GM20431 (cell line): Measurements from ENCODE around the gene CDK5RAP1.
"Not testable (repeated sequence)": the region's sequence is repeated elsewhere in the genome, so short reads cannot be mapped to it uniquely, and the experiment has no call there.

Experiments
- in situ Hi-C: fragments of 300-500 bp; cut with MseI, MboI; formaldehyde crosslinking; loops from one replicate; pipeline ENCODE4 v1.15.0; 2020; ENCODE audit warnings: low sequenced_read_pairs; ENCODE audit not compliant: unreplicated experiment

Gene CDK5RAP1

DNA sequence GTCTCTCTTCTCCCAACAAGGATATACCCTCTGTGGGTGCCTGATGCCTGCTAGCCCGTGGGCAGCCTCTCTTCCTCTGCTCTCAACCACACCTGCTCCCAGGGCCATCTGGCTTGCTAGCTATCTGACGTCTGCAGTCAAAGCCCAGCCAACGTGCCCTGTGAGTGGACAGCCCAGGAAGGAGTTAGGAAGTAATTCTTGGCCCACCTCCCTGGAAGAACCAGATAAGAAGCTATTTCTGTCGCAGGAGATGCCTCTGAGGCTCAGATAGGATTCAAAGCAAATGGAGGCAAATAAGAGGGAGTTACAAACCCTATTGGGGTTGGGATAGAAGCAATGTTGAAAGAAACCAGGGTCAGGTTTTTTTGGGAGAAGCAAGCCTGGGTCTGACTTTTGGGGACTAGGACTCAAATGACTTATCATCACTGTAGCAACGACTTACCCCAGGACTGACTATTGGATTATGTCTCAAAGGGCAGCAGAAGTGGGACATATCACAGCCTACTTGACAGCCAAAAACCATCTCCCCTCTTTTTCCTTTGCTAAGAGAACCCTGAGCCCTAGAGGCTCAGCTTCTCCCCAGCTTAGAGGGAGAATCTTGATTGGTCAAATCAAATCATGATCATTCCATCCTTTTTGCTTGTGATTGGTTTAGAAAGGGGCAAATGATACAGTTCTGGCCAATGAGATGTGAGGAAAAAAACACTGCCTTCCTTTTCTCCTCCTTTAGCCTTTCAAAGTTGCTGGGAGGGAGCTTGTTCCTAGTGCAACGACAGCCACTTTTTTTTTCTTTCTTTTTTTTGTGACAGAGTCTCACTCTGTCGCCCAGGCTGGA is 18.0 kb upstream of the CDK5RAP1 start:
- in situ Hi-C loops, result no loop called here

DNA sequence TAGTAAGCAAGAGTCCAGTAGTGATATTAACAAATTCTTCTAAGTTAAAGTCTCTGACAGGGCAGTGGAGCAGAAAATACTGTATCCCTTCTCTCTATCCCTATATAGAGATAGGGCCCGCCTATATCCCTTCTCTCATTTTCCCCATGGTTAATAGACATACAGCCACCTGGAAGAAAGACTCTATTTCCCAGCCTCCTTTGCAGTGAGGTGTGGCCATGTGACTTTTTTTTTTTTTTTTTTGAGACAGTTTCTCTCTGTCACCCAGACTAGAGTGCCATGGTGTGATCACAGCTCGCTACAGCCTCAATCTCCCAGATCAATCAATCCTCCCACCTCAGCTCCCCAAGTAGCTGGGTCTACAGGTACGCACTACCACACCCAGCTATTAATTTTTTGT is 16.7 kb upstream of the CDK5RAP1 start:
- in situ Hi-C loops, result no loop called here

DNA sequence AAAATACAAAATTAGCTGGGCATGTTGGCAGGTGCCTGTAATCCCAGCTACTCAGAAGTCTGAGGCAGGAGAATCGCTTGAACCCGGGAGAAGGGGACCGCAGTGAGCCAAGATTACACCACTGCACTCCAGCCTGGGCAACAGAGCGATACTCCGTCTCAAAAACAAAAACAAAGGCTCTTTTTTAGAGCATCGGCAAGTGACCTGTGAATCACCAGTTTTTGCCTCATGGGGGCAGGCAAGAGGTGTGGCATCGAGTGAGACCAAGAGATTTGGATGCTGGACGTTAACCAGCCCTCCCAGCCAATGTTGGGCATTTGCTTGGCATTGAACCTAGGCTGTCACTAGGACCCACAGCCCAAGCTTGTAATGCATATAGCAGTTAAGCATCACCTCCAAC is 14.6 kb upstream of the CDK5RAP1 start:
- in situ Hi-C loops, result no loop called here

DNA sequence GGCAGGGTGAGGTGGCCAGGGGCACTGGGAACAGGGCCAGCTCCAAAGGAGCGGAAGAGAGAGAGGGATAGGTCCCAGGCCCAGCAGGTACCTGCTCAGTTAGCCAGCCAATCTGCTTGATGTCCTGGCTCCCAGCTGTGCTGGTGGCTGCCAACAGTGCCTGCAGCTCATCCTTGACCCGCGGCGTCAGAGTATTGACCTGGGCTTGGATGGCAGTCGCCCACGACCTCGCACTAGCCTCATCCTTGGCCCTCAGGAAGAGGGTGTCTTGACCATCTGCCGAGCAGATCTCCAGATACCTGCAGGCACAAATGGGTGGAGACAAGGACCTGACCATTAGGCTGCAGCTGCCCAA is 11.1 kb upstream of the CDK5RAP1 start:
- in situ Hi-C loops, result no loop called here

DNA sequence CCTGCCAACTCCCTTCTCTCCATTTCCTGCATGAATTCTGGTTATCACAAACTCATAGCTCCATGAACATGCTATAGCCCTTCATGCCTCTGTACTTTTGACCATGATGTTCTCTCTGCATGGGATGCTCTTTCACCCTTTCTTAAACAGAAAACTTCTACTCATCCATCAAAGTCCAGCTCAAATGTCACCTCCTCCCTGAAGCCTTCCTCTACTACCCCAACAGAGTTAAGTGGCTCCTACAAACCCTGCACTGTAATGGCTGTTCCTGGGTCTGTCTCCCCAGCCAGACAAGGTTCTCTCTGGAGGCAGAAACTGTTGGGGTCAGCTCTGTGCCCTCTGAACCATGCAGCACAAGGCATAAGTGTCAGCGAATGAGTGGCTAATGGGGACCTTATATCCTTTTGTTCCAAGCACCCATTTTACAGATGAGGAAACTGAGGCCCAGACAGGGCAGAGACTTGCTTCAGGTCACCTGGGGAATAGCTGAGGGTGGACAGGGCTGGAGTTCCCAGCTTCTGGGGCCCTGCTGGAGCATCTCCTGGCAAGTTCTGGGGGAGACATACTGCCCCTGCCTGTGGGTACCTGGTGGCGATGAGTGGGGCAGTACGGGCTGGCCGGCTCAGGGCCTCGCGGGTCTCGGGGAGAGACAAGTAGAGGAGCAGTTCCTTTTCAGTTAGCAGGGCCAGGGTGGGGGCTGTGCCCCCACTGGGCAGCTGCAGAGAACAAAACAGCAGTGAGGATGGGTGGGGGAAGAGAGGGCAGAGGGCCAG is 10.6 kb upstream of the CDK5RAP1 start:
- in situ Hi-C loops, result no loop called here

DNA sequence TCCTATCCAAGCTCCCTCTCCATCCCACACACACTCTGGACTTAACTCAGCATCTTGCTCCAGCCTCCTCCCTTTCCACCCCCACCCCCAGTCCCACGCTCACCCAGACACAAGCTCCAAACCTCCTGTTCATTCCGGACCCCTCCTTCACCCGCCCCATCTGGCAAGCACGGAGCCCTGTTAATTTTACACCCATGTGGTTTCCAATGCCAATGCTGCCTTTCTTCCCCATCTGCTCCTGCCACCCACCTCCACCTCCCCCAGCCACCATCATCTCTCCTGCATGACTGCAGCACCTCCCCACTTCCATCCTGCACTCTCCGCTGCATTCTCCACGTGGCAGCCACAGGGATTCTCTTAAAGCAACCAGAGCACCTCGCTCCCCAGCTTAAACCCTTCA is 9.9 kb upstream of the CDK5RAP1 start:
- in situ Hi-C loops, result no loop called here

DNA sequence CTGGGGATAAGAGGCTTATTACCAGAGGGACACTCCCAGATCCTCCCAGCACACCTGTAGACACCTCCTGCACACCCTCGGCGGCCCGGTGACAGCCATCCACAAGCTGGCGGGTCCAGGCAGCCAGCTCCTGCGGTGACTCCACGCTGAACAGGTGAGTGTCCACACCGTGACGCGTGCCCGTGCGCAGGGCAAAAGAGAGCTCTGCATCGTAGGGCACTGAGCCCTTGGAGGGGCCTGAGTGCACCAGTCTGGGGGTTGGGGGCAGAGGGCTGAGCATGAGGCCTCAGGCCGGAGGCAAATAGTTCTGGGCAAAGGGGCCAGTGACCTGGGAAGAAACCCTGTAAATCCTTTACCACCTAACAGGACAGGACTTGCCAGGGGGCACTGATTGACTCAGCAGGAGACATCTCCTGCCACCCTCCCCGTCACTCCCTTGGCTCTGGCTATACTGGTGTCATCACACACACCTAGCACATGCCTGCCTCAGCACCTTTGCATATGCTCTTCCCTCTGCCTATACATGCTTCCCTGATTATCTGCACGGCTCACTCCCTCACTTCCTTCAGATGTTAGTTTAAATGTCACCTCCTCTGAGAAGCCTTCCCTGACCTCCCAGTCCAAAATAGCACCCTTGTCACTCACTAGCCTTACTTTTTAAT is 8.9 kb upstream of the CDK5RAP1 start:
- in situ Hi-C loops, result no loop called here

DNA sequence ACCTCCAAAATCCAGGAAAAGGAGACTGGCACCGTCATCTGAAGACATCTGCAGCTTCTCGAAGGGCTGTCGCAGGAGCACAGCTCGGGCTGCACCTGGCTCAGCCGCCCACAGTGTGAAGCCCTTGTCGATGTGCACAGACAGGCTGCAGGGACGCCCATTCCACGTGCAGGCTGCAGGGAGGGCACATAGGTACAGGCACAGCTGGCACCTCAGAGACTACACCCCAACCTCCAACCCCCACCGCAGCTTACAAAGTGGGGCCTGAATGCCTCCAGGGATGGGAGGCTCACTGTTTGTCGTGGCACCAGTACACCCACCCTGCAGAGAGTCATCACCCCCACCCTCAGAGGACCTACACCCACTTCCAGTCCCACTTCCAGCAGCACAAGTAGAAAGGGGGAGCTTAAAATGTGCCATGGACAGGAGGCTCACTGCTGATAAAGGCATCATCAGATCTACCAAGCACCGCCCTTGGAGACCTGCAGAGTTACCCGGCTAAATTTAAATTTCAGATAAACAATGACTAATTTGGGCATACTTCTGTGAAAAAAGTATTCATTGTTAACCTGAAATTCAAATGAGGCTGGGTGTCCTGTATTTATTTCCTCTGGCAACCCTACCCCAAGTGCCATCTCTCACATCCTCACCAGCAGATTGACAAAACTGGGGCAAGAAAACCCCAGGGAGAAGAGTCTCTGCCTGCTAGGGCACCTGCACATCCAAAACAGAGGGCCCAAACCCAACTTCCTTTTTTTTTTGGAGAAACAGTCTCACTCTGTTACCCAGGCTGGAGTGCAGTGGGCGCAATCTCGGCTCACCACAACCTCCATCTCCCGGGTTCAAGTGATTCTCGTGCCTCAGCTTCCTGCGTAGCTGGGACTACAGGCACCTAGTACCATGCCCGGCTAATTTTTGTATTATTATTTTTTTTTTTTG is 7.7 kb upstream of the CDK5RAP1 start:
- in situ Hi-C loops, result no loop called here

DNA sequence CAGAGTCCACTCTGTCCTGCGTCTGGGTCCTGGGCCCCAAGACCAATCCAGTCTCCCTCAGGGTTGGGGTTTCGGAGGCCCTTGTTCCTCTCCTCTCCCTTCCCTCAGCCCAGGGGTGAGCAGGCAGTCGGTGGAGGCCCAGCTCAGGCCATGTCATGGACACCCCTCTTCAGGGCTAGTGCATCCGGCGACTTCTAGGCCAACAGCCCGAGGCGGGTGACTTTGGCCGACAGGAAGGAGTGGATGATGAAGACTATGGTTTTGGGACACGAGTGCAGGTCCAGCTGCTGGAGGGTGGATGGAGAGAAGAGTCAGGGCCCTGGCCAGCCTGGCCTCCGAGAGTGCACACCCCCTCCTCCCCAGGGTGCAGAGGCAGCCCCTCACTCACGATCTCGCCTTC is 7.0 kb upstream of the CDK5RAP1 start:
- in situ Hi-C loops, result no loop called here

DNA sequence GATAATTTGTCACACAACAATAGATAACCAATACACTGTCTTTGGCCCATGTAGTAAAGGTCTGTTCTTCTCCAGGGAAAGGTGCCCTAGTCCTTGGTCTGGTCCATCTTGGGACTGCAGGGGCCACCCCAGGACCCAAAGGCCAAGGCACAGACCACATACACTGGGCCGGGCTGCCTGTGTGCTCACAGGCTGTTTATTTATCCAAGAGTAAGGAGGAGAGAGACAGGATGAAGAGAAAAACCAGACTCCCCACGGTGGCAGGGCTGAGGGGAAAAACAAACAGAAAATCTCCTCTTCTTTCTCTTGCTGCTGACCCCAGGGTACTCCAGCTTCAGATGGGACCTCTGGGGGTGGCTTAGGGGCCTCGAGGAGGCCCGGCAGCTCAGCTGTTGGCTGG is 6.5 kb upstream of the CDK5RAP1 start:
- in situ Hi-C loops, result no loop called here

DNA sequence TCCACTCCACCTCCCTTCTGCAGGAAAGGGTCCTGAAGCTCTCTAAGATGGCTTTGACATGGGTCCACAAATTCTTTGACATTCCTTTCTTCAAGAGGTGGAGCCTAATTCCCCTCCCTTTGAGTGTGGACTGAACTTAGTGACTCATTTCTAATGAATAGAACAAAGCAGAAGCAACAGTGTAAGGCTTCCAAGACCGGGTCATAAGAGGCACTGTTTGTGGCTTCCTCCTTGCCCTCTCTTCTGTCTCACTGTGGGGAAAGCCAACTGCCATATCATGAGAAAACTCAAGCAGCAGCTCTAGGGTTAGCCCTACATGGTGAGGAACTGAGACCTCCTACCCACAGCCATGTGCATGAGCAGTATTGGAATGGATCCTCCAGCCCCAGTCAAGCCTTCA is 5.9 kb upstream of the CDK5RAP1 start:
- in situ Hi-C loops, result no loop called here

DNA sequence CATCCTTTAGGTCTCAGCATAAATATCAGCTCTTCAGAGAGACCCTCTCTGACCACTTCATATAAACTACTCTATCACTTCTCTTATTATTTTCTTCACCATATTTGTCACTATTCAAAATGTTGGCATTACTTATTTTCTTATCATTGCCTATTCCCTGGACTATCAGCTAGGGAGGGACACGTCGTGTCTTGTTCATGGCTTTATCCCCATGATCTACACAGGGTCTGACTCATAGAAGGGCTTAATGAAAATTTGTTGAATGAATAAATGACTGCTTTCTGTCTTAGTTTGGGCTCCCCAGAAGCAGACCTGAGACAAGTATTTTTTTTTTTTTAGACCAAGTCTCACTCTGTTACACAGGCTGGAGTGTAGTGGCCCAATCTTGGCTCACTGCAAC is 3.0 kb upstream of the CDK5RAP1 start:
- in situ Hi-C loops, result no loop called here

DNA sequence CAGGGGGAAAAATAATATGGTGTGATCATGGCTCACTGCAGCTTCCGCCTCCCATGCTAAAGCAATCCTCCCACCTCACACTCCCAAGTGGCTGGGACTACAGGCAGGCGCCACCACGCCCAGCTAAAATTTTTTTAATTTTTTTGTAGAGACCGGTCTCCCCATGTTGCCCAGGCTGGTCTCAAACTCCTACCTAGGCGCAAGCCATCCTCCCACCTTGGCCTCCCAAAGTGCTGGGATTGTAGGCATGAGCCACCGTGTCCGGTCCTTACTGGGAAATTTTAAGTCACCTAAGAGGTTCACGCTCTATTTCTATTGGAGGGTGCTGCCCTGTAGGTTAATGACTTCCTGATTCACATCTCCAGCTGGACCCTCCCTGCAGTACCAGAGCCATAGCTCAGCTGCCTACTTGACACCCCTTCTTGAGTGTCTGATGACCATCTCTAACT is 626 bp upstream of the CDK5RAP1 start:
- in situ Hi-C loops, result no loop called here

DNA sequence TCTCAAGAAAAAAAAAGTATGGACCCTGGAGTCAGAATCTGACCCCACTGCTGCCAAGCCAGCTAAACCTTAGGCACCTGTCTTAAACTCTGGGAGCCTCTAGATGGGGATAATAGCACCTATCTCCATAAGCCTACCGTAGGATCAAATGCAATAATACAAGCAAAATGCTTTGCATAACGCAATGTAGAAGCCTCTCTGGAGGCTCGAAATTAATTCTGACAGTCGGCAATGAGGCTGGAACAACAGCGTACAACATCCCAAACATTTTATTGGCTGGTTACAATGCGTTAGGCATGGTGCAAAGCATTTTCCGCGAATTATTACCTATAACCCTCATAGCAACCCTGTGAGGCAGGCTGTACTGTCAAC is 521 bp downstream of the CDK5RAP1 start:
- in situ Hi-C loops, result no loop called here

DNA sequence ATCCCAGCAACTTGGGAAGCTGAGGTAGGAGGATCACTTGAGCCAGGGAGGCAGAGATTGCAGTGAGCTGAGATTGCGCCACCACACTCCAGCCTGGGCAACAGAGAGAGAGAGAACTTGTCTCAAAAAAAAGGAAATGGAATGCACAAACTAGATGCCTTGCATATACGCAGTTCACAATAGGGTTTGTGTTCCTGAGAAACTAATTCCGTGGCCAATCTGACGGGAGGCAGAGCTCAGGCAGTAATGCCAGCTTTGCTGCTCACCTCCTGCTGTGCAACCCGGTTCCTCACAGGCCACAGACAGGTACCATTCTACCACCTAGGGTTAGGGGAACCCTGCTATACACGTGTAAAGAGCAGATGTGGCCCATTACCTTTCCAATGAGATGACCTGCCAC is 1.4 kb downstream of the CDK5RAP1 start:
- in situ Hi-C loops, result no loop called here

DNA sequence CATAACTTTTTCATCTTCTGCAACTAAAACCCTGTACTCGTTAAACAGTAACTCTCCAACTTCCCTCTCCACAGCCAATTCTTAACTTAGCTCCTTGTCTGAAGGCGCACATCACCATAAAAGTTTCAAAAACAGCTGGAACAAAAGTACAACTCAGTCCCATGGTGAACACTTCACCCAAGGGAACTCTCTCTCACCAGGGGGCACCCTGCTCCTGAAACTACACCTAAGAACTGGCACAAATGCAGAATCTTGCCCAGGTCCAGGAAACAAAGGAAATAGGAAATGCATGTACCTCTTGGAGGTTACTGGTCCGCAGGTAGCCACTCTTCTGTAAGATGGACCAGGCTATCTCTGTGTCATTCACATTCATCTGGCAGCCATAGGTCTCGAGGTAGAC is 6.6 kb downstream of the CDK5RAP1 start:
- in situ Hi-C loops, result no loop called here

DNA sequence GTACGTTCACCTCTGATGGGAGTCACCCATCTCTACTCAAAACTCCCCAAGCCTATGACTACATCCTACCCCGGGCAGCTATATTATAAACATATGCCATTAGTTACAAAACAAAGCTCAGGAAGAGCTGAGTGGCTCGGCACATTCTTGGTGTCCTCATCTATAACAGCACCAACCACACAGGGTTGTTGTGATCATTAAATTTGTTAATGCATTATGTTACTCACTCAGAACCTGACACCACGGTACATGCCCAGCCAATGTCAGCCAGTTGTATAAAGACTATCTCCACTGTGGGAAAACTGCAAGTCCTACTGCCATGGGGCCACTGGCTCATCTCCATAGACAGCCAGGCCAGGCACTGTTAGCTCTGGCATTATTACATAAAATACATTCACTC is 7.7 kb downstream of the CDK5RAP1 start:
- in situ Hi-C loops, result no loop called here

DNA sequence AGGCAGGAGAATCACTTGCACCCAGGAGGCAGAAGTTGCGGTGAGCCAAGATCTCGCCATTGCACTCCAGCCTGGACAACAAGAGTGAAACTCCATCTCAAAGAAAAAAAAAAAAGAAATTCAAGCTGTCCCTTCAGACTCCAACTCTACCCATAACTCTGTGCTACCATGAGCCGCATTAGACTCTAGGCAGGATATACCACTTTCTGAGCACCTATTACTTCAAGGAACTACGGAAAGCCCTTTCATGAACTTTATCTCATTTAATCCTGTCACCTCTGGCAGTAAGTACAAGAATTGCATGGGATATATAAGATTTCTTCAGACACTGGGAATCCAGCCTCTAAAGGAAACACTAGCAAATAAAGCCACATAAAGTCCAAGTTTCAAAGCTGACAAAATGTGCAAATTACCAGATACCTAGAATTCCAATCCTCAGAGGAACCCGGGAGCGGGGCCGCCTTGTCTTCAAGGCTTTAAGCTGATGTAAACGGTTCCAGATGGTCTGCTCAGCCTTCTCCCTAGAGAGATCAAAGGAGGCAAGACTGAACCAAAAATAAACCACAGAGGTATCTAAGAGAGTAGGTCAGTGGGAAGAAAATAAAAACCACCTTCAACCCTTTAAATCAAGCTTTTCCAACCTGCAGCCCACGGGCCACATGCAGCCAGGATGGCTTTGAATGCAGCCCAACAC is 9.4 kb downstream of the CDK5RAP1 start:
- in situ Hi-C loops, result no loop called here

DNA sequence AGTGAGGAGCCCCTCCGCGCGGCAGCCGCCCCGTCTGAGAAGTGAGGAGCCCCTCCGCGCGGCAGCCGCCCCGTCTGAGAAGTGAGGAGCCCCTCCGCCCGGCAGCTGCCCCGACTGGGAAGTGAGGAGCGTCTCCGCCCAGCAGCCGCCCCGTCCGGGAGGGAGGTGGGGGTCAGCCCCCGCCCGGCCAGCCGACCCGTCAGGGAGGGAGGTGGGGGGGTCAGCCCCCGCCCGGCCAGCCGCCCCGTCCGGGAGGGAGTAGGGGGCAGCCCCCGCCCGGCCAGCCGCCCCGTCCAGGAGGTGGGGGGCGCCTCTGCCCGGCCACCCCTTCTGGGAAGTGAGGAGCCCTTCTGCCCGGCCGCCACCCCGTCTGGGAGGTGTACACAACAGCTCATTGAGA is 12.0 kb downstream of the CDK5RAP1 start:
- in situ Hi-C loops, result not testable (repeated sequence)

DNA sequence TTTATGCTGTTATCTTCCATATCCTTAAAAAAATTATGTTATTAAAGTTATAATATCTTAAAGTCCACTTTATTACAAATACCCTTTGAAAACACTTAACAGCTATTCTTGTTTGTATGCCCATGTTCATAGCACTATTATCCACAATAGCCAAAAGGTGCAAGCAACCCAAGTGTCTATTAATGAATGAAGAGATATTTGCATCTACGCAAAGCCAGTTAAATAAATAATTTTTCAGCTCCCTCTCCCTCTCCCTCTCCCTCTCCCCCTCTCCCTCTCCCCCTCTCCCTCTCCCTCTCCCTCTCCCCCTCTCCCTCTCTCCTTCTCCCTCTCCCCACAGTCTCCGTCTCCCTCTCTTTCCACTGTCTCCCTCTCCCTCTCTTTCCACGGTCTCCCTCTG is 13.1 kb downstream of the CDK5RAP1 start:
- in situ Hi-C loops, result no loop called here
